HG03039 (cell line): ENCODE data around the gene TMEM94.

Experiments used
- ATAC-seq: cut with Tn5 transposase; IDR thresholded peaks from one replicate; pipeline ENCODE4 v1.9.1; 2021; ENCODE audit warnings: mild to moderate bottlenecking, moderate library complexity; ENCODE audit not compliant: unreplicated experiment

Gene TMEM94

DNA sequence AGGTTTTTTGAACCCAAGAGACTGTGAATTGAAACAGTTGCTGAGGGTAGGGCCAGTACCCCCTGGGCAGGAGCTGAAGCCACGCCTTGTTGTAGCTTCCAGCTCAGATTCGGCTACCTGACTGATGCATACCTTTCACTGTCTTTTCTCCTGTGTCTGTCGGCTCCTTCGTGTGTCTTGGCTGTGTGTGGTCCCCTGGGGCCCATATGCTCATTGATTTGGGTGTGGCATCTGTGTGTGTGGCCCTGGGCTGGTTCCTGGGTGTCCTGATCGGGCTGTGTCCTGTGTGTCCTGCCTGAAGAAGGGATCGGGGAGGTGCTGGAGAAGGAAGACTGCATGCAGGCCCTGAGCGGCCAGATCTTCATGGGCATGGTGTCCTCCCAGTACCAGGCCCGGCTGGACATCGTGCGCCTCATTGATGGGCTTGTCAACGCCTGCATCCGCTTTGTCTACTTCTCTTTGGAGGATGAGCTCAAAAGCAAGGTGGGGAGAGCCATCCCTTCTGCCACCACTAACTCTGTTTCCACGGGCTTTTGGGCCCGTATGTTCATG lies 38.0 kb downstream of the TMEM94 start:
- ATAC-seq, result no peak

DNA sequence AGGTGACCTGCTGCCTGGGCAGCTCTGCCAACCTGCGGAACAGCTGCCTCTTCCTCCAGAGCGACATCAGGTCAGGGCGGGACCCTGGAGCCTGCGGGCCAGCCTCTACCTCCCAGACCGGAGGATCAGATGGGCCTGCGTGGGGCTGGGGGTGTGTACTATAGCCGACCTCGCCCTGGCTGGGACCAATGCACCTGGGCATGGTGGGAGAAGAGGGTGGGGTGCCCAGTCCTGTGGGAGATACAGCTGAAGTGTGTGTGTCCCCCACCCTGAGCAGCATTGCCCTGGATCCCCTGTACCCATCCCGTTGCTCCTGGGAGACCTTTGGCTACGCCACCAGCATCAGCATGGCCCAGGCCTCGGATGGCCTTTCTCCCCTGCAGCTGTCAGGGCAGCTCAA lies 39.6 kb downstream of the TMEM94 start:
- no peak for ATAC-seq

DNA sequence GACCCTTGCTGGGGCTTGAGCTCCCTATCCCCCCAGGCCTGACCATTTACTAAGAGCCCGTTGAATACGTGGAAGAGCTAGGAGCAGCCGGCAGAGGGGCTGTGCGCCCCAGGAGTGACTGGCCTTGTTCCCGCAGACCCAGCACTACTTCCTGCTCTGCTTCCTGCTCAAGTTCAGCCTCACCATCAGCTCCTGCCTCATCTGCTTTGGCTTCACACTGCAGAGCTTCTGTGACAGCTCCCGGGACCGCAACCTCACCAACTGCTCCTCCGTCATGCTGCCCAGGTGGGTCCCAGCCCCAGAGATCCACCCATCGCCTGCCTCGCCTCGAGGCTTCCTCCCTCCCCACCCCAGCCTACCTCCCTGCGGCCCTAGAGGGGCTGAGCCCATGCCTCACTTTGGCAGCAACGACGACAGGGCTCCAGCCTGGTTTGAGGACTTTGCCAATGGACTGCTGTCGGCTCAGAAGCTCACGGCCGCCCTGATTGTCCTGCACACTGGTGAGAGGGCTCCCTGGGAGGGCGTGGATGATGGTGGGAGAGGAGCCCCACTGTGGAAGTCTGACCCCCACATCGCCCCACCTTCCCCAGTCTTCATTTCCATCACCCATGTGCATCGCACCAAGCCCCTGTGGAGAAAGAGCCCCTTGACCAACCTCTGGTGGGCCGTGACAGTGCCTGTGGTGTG lies 41.7 kb downstream of the TMEM94 start:
- no peak for ATAC-seq

DNA sequence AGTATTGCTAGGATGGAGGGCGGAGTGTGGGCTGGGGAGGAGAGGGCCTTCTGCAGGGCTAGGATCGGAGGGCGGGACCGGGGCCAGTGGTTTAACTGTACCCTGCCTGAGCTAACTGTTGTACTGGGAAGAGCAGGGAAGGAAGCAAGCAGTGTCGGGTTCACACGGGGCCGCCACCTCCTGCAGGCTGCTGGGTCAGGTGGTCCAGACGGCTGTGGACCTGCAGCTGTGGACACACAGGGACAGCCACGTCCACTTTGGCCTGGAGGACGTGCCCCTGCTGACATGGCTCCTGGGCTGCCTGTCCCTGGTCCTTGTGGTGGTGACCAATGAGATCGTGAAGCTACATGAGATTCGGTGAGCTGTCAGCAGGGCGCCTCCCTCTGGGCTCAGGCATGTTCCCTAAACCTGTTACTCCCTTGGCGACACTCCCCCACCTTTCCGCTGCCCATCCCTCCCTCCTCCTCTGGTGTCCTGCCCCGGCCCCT lies 42.3 kb downstream of the TMEM94 start:
- no peak for ATAC-seq

DNA sequence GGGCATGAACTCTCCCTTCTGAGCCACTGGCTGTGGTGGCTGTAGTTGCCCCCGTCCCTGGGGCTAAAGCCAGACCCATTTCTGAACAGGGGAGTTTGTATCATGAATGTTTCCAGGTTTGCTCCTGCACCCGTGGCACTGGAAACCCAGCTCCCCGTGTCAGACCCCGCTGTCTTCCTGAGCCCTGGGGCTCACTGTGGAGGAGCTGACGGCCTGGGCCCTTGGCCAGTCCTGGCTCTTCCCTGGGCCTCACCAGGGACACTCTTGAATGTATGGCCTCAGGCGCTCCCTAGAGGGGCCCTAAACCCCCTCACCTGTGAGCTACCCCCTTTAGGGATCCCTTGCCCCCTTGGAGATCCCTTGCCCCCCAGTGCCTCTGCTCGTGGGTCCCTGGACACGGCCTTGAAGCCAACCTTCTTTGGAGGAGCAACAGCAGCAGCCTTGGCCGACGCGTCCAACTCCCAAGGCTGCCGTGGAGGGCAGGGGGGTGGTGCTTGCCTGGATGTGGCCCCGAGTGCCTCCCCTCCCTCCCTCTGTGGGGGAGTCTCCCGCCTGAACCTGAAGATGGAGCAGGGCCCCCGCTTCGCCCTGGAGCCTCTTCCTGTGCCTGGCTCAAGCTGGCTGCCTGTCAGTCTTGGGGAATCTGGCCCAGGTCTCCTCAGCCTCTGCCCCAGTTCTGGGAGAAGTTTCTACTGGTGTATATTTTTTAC lies 43.0 kb downstream of the TMEM94 start:
- no peak for ATAC-seq

DNA sequence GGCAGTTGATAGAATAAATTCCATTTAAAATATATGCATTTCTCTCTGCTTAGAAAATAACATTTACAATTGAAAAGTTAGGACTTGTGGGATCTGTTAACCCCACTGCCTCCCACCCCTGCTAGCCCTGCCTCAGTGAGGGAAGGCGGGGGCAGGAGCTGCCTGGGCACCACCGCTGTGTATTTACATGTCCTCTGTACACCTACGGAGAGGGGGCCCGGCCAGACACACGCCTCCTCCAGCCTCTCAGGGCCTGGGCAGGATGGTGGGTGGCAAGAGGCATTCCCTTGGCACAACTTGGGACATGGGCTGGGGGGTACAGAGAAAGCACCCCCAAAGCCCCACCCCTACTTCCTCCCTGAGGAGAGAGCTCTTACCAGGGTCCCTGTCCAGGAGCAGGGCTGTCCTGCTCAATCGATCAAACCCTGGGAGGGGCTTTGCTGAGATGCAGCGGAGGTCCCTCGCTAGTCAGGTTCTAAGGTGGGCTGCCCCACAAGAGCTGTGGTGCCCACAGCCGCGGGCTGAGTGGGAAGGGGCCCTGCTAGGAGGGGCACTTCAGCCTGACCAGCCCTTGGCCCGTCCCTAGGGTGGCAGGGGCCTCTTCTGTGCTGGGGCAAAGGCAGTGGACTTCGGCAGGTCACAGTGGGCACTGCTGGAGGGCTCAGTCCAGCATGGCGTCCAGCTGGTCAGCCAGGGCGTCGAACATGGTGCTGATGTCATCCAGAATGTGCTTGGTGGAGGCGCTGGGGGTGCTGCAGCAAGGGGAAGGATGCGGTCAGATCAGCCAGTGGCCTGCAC lies 44.2 kb downstream of the TMEM94 start:
- no peak for ATAC-seq

- ATAC-seq, result no peak
Observed at GRCh38 chr17:75501378-75502071, 45.1 kb downstream of the TMEM94 start.

GRCh38 chr17:75502072-75502720 lies 45.8 kb downstream of the TMEM94 start:
- ATAC-seq, result no peak

GRCh38 chr17:75502721-75503329 lies 46.4 kb downstream of the TMEM94 start:
- no peak for ATAC-seq

DNA sequence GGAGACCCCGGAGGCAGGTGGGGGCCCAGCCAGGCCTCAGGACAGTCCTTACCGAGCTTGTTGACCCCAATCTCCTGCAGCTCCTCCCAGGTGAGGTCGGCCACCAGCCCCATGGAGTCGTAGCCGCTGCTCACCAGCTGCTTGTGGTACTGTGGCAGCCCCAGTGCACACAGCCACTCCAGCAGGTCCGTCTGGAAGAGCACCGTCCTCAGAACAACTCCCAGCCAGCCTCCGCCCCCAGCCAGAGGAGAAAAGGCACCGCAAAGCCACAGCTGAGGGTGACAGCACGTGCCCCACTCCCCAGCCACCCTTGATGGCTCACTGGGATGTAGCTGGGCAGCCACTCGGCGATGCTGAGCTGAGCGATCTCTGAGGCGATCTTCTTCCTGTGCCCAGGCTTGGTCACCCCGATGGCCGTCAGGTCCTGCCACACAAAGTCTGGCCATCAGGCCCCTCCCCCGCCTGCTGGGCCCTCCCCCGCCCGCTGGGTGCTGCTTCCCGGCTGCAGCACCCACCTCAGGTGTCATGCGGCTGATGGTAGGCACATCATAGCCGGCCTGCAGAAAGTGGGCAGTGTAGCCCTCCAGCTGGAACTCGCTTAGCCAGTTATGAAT lies 47.0 kb downstream of the TMEM94 start:
- no peak for ATAC-seq

DNA sequence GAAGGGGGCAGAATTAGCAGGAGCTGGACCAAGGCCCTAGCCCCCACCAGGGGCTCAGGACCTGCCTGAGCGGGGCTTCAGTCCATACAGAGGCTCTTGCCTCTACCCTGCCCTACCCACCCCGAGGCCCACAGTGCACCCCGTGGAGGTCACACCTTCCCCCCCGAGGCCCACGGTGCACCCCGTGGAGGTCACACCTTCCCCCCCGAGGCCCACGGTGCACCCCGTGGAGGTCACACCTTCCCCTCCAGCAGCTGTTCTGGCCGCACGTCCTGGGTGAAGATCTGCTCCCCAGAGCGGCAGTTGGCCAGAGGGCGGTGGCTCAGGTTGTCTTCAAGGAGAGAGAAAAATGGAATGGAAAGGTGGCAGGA lies 47.5 kb downstream of the TMEM94 start:
- no peak for ATAC-seq

DNA sequence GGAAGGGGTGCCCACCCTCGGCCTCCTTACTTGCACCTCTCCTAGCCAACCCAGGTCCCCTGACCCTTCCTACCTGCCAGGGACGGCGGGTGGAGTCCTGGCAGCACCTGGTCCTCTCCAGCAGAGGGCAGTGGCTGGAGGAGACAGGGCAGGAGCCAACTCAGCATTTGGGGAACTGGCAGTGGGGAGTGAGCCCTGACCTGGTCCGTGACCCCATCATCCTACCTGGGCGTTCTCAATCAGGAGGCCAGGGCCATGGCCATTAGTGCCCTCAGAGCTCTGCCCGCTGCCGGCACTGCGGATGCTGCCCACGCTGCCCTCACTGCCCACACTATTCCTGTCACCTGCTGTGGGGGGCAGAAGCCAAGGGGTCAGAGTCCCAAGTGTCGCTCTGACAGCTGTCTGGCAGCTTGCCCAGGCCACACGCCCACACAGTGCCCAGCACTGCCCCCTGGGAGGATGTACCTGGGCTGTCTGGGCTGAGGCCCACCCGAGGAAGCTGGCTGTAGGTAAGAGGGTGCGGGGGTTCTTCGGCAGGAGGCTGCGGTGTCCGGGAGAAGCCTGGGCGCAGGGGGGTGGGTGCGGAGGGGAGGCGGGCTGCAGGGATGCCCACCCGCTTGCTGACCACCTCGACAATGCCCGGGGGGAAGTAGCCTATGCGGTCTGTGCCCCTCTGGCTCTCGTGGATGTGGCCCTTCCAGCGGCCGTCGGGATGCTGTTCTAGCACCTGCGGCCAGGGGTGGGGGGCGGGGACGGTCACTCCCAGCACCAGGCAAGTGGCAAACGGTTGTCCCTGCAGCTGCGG lies 48.1 kb downstream of the TMEM94 start:
- ATAC-seq, result no peak

- ATAC-seq, result no peak
Observed at GRCh38 chr17:75505152-75505409, 48.6 kb downstream of the TMEM94 start.

DNA sequence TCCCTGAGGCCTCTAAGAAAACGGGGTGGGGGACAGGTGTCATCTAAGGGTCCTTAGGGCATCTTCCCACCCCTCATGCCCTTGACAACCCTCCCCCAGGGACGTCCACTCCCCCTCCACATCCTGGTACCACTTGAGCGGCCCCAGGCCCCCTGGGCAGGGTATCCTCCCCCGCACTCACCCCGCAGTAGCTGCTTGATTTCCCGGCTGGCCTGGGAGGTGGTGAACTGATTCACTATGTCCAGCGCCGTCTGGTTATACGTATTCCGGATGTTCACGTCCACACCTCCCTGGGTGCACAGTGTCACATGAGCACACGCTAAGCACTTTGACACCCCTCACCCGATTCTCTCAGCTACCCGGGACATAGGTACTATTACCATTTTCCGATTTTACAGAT lies 49.2 kb downstream of the TMEM94 start:
- no peak for ATAC-seq

DNA sequence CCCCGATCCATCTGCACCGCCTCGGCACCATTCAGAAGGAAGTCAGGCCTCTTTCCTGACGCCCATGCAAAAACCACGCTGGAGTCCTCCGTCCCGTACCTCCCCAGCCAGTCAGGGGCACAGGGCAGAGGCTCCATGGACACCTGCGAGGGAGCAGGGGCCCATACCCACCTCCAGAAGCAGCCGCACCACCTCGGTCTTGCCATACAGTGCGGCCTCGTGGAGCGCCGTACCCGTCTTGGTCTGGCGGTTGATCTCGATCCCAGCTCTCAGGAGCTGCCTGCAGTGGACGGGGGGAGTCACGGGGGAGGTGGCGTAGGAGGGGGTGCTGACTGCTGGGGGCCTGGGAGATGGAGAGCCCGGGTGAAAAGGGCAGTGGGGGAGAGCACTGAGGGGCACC lies 49.7 kb downstream of the TMEM94 start:
- ATAC-seq, result no peak

DNA sequence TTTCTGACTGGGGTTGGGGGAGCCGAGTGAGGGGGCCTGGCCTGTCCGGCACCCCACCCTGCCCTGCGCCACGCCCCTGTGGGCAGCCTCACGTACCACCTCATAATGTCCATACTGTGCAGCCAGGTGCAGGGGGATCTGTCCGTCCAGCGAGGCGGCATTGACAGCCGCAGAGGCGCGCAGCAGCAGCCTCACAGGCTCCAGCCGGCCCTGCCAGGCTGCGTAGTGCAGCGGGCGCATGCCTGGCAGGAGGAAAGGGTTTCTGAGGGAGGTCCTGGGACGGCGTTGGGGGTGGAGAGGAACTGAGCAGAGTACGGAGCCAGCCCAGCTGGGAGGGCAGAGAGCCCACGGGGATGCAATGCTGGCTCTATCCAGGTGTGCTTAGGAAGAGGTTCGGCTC lies 50.5 kb downstream of the TMEM94 start:
- ATAC-seq, result no peak

GRCh38 chr17:75507733-75508719 lies 51.6 kb downstream of the TMEM94 start:
- ATAC-seq, result no peak

- ATAC-seq, result no peak
Observed at GRCh38 chr17:75508931-75509361, 52.5 kb downstream of the TMEM94 start.
